NOMO-1 treated with DMSO at 0.1 percent for 48 hours (cell line): ENCODE results near the gene SEL1L3.

ENCODE experiments used
- DNase-seq: peaks from one replicate; lab custom pipeline; 2025; ENCODE audit not compliant: unreplicated experiment; lab: John Stamatoyannopoulos, UW

Gene SEL1L3

GRCh38 chr4:25757452-25757851 lies 105.3 kb downstream of the SEL1L3 start:
- no peak for DNase-seq

GRCh38 chr4:25756503-25756902 lies 106.3 kb downstream of the SEL1L3 start:
- no peak for DNase-seq

DNA sequence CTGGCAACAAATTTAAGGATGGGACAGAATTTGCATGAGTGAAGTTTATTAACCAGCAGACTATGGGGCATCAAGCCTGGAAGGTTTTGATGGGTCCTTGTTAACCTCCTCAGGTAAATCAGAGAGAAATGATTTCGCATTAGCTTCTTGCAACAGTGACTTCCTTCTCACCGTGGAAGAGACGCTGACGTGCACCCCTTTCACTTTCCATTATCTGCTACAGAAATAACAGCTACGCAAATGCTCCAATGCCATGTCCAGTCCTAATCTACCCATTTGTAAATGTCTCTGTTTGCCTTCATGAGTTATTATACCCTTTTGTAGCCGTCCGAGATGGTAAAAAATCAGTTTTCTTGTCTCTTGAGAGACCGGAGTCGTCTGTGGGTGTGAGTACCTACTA lies 106.9 kb downstream of the SEL1L3 start:
- no peak for DNase-seq

DNA sequence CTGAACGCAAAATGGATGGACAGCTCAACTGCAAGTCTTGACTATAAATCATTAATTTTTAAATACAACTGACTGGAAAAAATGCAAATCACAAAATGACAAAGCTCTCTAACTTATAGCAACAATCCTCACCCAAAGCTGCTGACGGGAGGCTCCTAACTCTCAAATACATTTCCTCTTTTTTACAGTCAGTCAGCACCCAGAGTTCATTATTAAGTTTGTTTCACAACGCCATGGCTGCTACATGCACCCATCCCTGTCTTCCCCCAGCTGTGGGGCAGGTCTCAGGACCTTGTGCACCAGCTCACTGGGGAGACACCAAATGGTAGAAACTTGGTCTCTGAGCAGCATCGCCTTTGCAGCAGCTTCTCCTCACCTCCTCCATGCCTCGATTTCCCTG lies 109.5 kb downstream of the SEL1L3 start:
- DNase-seq = no peak

GRCh38 chr4:25750874-25751273 lies 111.9 kb downstream of the SEL1L3 start:
- DNase-seq = no peak

DNA sequence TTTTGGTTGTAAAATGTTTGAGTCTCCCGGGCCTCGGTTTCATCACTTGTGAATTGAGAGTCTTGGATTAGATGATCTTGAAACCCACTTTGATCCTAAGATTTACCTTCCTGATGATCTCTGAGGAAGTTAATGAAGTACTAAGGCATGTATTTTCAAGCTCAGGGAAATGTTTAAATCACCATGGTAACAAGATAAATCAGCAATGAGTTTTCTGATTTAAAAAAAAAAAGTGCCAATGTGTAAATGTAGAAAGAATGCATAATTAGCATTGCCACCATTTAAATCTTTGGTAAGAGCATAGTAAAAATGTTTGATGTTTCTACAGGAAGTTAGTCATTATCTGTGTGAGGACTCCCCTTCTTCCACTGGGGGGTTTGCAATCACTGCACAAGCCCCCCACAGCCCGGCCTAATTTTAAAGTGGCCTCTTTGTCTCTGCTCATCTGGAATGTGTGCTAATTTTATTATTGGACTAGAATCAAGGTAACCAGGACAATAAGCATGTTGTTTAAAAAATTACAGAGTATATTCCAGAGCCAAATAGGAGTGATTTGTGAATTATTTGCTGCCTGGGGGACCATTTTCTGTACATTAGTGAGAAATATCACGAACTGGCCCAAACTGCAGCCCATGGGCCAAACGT lies 113.5 kb downstream of the SEL1L3 start:
- no peak for DNase-seq

DNA sequence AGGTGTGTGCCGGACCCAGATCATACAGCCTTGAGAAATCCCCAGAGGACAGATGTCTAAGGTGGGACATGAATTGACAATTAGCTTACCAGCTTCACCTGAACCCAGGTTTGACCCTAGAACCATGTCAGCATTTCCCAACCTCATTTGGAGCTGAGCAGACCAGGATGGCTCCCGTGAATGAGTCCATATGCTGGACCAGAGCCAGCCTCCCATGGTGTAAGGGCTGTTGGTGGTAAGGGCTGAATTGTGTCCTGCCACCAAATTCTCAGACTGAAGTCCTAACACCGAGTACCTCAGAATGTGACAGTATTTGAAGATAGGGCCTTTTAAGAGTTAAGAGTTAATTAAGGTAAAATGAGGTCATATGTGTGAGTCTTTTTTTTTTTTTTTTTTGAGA lies 118.8 kb downstream of the SEL1L3 start:
- DNase-seq = no peak

- peak; percentile 4 for DNase-seq
Observed at GRCh38 chr4:25729564-25729963, 133.2 kb downstream of the SEL1L3 start.

GRCh38 chr4:25728886-25729285 lies 133.9 kb downstream of the SEL1L3 start:
- DNase-seq = no peak

DNA sequence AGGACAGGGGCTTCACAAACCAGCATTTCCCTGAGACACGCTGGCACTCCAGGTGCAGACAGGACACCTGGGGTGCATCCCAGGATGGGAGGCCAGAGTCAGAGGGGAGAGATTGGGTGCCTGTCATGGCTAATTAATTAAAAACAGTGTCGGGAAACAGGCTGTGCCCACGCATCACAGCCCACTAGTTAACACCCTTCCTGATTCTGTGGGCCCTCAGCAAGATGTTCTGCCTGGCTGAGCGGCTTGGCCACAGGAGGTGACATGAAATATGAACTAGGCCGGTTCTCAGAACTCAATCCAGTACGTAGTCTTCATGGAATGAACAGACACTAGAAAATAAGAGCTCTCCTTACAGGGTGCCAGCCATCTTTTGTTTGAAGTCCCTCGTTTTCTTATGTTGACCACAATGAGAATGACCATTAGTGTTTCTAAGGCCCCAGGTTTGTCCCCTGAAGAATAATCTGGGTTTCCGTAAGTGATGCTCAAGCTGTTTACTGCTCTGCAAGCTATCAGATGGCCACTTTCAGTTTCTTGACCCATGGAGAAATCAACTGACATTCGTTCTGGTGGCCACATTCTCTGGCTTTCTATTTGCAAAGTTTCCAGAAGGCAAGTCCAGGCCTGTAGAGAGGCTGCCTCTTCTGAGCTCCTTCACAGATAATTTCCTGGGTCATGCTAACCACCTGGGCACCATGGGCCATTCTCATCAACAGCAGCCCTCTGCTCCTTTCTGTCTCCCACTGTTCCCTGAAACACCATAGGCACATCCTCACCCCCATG lies 134.9 kb downstream of the SEL1L3 start:
- DNase-seq = no peak

DNA sequence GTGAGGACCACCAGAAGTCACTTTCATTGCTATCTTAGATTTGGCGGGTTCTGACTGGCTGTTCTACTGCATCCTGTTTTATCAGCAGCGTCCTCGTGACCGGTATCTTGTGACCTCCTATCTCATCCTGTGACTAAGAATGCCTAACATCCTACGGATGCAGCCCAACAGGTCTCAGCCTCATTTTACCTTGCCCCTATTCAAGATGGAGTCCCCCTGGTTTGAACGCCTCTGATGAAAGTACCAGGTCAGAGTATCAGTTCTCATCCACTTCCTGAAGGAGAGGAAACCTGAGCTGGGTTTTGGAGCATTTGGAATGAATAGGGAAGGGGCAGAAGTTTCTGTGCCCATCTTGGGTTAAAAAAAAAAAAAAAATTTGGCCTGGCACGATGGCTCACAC lies 136.9 kb downstream of the SEL1L3 start:
- DNase-seq = no peak

- DNase-seq = no peak
Observed at GRCh38 chr4:25723409-25723808, 139.4 kb downstream of the SEL1L3 start.

- no peak for DNase-seq
Observed at GRCh38 chr4:25722964-25723363, 139.8 kb downstream of the SEL1L3 start.

- no peak for DNase-seq
Observed at GRCh38 chr4:25713812-25714211, 149.0 kb downstream of the SEL1L3 start.

GRCh38 chr4:25712611-25713010 lies 150.2 kb downstream of the SEL1L3 start:
- no peak for DNase-seq

DNA sequence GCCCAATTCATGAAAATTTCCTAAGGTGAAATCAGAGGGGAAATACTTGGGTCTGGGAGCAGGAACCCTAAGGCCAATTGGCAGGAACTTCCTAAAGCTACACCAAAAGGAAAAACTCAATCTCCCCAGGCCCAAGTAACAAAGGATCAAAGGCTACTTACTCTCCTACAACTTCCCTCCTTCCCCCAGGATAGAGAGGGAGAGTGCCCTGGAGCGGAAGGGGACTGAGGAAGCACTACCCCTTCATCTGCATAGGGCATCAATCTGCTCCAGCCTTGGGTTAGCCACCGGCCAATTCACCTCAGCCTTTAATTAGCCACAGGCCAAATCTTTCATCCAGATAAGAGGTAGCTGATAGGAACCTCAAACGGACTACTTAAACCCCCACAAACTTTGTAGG lies 152.2 kb downstream of the SEL1L3 start:
- no peak for DNase-seq

GRCh38 chr4:25704516-25704915 lies 158.3 kb downstream of the SEL1L3 start:
- DNase-seq = no peak

GRCh38 chr4:25703731-25704388 lies 158.9 kb downstream of the SEL1L3 start:
- no peak for DNase-seq

GRCh38 chr4:25702848-25703247 lies 159.9 kb downstream of the SEL1L3 start:
- no peak for DNase-seq

- no peak for DNase-seq
Observed at GRCh38 chr4:25700661-25701060, 162.1 kb downstream of the SEL1L3 start.

GRCh38 chr4:25697516-25697915 lies 165.3 kb downstream of the SEL1L3 start:
- no peak for DNase-seq
